ENCODE results near the gene C5AR1.
"Not testable (repeated sequence)": the region's sequence is repeated elsewhere in the genome, so short reads cannot be mapped to it uniquely, and the experiment has no call there.

The C5AR1 gene

DNA sequence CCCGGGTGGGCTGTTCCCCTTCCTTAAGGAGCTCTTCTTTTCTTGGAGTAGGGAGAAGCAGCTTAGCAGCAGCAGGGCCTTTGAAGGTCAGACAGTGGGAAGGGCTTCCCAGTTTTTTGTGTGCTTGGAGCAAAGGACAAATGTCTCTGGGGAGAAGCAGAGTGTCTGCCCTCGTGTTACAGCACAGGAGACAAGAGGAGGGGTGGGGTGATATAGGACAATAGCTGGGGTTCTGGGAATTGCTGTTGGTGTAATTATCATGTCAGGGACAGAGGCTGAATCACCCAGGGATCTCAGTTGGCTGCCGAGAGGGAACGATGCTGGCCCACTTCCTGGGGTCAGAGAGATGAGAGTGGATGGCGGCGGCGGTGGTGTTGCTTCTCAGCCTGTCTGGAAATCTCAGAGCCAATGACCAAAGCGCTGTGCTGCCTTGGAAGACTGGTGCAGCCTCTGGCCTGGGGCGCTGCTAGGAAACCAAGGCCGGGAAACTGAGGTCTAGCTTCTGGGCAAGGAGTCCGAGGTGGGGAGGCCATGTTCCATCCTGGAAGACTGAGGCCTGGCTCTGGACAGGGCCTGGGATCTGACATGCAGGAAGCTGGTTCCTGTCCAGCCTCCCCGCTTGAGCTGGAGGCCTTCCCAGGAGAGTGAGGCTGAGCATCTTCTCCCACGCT lies 33.7 kb upstream of the C5AR1 start:
- TF ChIP-seq CTCF (IDR thresholded peaks at IDR 0.05; ENCODE audit: insufficient read depth, low read length) (no peak), POLR2AphosphoS5 (IDR thresholded peaks at IDR 0.05; ENCODE audit: low read depth) (no peak), SPI1 (IDR thresholded peaks at IDR 0.05; ENCODE audit: borderline replicate concordance, low read depth) (no peak), REST (IDR thresholded peaks at IDR 0.05; ENCODE audit: insufficient replicate concordance, low read depth) (no peak), GABPA (IDR thresholded peaks at IDR 0.05; ENCODE audit: low read depth) (no peak)
- Histone ChIP-seq H3K27ac (replicated peaks) (no peak overlapping the region), H3K4me3 (replicated peaks; ENCODE audit: insufficient read depth, low read length) (no peak overlapping the region), H3K27me3 (ENCODE audit: insufficient read depth, poor library complexity, severe bottlenecking) (no peaks in the 10 kb centered on the region)
- no peak for DNase-seq (ENCODE audit: low read depth in 1 of 2, low spot score in 1 of 2)

GRCh38 chr19:47276513-47276912 lies 33.1 kb upstream of the C5AR1 start:
- H3K27me3 ChIP-seq (ENCODE audit: insufficient read depth, poor library complexity, severe bottlenecking); DNase-seq (ENCODE audit: low read depth in 1 of 2, low spot score in 1 of 2); H3K4me3 ChIP-seq (replicated peaks; ENCODE audit: insufficient read depth, low read length); H3K27ac ChIP-seq (replicated peaks): not testable (repeated sequence)

GRCh38 chr19:47280183-47280797 lies 29.4 kb upstream of the C5AR1 start:
- Histone ChIP-seq H3K27ac (replicated peaks) (no peak overlapping the region), H3K27me3 (ENCODE audit: insufficient read depth, poor library complexity, severe bottlenecking) (no peaks in the 10 kb centered on the region), H3K4me3 (replicated peaks; ENCODE audit: insufficient read depth, low read length) (no peak overlapping the region)
- no peak for TF ChIP-seq GABPA (IDR thresholded peaks at IDR 0.05; ENCODE audit: low read depth)
- TF ChIP-seq CTCF (IDR thresholded peaks at IDR 0.05; ENCODE audit: insufficient read depth, low read length): peak; percentile 2
- TF ChIP-seq SPI1 (IDR thresholded peaks at IDR 0.05; ENCODE audit: borderline replicate concordance, low read depth): no peak
- no peak for TF ChIP-seq REST (IDR thresholded peaks at IDR 0.05; ENCODE audit: insufficient replicate concordance, low read depth)
- peak in 1 of 2 experiments; percentile 45 for DNase-seq (ENCODE audit: low read depth in 1 of 2, low spot score in 1 of 2)

GRCh38 chr19:47283405-47284059 lies 26.1 kb upstream of the C5AR1 start:
- Histone ChIP-seq H3K4me3 (replicated peaks; ENCODE audit: insufficient read depth, low read length) (no peak overlapping the region), H3K27me3 (ENCODE audit: insufficient read depth, poor library complexity, severe bottlenecking) (no peaks in the 10 kb centered on the region), H3K27ac (replicated peaks) (no peak overlapping the region)
- no peak for TF ChIP-seq CTCF (IDR thresholded peaks at IDR 0.05; ENCODE audit: insufficient read depth, low read length)
- no peak for TF ChIP-seq REST (IDR thresholded peaks at IDR 0.05; ENCODE audit: insufficient replicate concordance, low read depth)
- TF ChIP-seq POLR2AphosphoS5 (IDR thresholded peaks at IDR 0.05; ENCODE audit: low read depth): no peak
- TF ChIP-seq SPI1 (IDR thresholded peaks at IDR 0.05; ENCODE audit: borderline replicate concordance, low read depth): no peak
- no peak for TF ChIP-seq GABPA (IDR thresholded peaks at IDR 0.05; ENCODE audit: low read depth)
- no peak for DNase-seq (ENCODE audit: low read depth in 1 of 2, low spot score in 1 of 2)
